Central memory CD8-positive, alpha-beta T cell (primary cell): ENCODE results near the gene TAOK2.
"Not testable (repeated sequence)": the region's sequence is repeated elsewhere in the genome, so short reads cannot be mapped to it uniquely, and the experiment has no call there.

ENCODE experiments used
- ATAC-seq: fragments of 150-1000 bp; cut with Tn5 transposase; replicated peaks from 2 replicates; pipeline ENCODE4 v1.10.0; 2022; ENCODE audit warnings: mild to moderate bottlenecking, moderate FRiP score, moderate number of reproducible peaks; ENCODE audit not compliant: poor library complexity, severe bottlenecking; ENCODE audit errors: extremely low read depth
- DNase-seq, 2 donors: peaks; one replicate each; pipeline ENCODE4 v3.0.0; 2021; ENCODE audit warnings: low spot score in 2 of 2
- H3K27ac Mint-ChIP-seq: one replicate; pipeline ENCODE4 v1.8.0; 2022; ENCODE audit warnings: low read depth, mild to moderate bottlenecking, moderate library complexity, mixed read lengths
- H3K27me3 Mint-ChIP-seq: one replicate; pipeline ENCODE4 v1.8.0; 2022; ENCODE audit warnings: mixed read lengths
- H3K36me3 Mint-ChIP-seq: one replicate; pipeline ENCODE4 v1.8.0; 2022; ENCODE audit warnings: mild to moderate bottlenecking, moderate library complexity, mixed read lengths; ENCODE audit not compliant: insufficient read depth
- H3K4me1 Mint-ChIP-seq: one replicate; pipeline ENCODE4 v1.8.0; 2022; ENCODE audit warnings: mixed read lengths
- H3K4me3 Mint-ChIP-seq: one replicate; pipeline ENCODE4 v1.8.0; 2022; ENCODE audit warnings: mild to moderate bottlenecking, moderate library complexity, mixed read lengths
- H3K9me3 Mint-ChIP-seq: one replicate; pipeline ENCODE4 v1.8.0; 2022; ENCODE audit warnings: mixed read lengths

TAOK2 gene

GRCh38 chr16:30028438-30029076, 54.9 kb downstream of the TAOK2 start:
- H3K4me1 Mint-ChIP-seq = peaks cover 17% of the 10 kb centered on the region
- peaks cover 2% of the 10 kb centered on the region for H3K36me3 Mint-ChIP-seq
- no peak overlapping the region for H3K27ac Mint-ChIP-seq
- H3K9me3 Mint-ChIP-seq = no peaks in the 10 kb centered on the region
- DNase-seq (no peak), ATAC-seq (no peak)
- H3K4me3 Mint-ChIP-seq = no peak overlapping the region
- peaks cover 78% of the 10 kb centered on the region for H3K27me3 Mint-ChIP-seq

DNA sequence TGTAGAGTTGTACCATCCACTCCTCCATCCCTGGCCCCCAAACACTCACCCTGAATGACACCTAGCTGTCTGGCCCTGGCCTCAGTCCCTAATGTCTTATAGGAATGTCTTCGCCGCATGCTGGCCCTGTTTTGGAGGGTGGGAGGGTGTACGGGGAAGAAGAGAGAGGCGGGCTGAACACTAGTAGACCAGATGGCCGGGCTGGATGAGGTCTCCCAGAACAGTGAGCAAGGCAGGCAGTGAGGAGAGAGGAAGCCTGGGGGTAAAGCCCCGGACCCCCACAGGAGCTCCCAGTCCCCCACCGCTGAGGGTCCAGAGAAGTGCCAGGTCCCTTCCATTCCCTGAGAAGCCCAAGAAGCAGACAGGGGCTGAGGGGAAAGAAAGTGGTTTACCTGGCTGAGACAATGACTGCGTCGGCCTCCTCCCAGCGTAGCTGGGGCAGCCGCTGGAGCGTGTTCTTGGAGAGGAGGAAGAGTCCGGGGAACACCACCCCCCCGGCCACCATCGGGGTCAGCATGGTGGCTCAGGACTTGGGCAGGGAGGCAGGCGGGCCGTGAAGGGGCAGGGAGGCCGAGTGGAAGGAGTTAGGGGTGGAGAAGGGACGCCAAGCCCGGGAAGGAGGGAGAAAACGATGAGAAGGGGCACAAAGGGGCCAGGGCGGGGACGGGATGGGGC, 56.5 kb downstream of the TAOK2 start:
- no peak overlapping the region for H3K27ac Mint-ChIP-seq
- peaks cover 17% of the 10 kb centered on the region for H3K4me1 Mint-ChIP-seq
- peaks cover 79% of the 10 kb centered on the region for H3K27me3 Mint-ChIP-seq
- H3K4me3 Mint-ChIP-seq = peak overlapping the region; percentile 56
- peaks cover 2% of the 10 kb centered on the region for H3K36me3 Mint-ChIP-seq
- DNase-seq (no peak), ATAC-seq (no peak)
- no peaks in the 10 kb centered on the region for H3K9me3 Mint-ChIP-seq

GRCh38 chr16:30030841-30031413, 57.3 kb downstream of the TAOK2 start, which contains the start of gene TLCD3B:
Gene TLCD3B (minus strand): TSS chr16:30031271. CDS start chr16:30030527, 744 bp downstream.
- Mint-ChIP-seq H3K27ac (no peak within 1 kb of the TSS), H3K27me3 (peaks cover 82% of the 10 kb centered on the region), H3K9me3 (no peaks in the 10 kb centered on the region), H3K4me3 (peak within 1 kb of the TSS; percentile 56), H3K36me3 (peaks cover 2% of the 10 kb centered on the region), H3K4me1 (peaks cover 17% of the 10 kb centered on the region)
- no peak for ATAC-seq
- DNase-seq = no peak

GRCh38 chr16:30031477-30031918, 57.8 kb downstream of the TAOK2 start:
- ATAC-seq (no peak), DNase-seq (no peak)
- Mint-ChIP-seq H3K27me3 (peaks cover 77% of the 10 kb centered on the region), H3K27ac (no peak overlapping the region), H3K36me3 (peaks cover 2% of the 10 kb centered on the region), H3K9me3 (no peaks in the 10 kb centered on the region), H3K4me3 (no peak overlapping the region), H3K4me1 (peaks cover 17% of the 10 kb centered on the region)

DNA sequence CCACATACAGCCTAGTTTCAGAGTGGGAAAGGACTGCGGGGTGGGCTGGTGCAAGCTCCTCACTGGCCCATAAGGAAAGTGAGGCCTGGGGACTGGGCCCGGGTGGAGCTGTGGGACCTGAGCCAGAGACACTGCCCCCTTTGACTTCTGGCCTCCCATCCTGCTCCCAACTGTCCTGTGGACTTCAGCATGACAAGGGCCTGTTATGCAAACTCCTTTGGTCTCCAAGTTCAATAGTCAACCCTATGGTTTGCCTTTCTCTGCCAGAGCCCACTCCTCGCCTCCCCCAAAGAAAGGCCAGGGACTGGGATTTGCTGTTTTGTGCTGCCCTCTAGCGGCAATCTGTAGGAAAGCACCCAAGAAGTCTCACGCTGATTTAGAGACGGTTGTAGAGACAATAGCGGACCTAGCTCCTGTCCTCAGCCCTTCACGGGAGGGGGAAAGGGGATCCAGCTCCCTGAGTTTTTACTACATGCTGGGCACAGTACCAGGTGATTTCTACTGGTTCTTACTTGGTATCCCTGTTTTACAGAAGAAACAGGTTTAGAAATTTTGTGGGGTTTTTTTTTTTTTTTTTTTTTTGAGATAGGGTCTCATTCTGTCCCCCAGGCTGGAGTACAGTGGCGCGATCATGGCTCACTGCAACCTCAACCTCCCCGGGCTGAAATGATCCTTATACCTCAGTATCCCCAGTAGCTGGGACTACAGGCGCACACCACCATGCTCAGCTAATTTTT, 58.6 kb downstream of the TAOK2 start:
- H3K4me1 Mint-ChIP-seq = peaks cover 17% of the 10 kb centered on the region
- H3K9me3 Mint-ChIP-seq = no peaks in the 10 kb centered on the region
- H3K27ac Mint-ChIP-seq = no peak overlapping the region
- peaks cover 2% of the 10 kb centered on the region for H3K36me3 Mint-ChIP-seq
- peak; percentile 45 to 53 for DNase-seq
- H3K27me3 Mint-ChIP-seq = peaks cover 70% of the 10 kb centered on the region
- ATAC-seq = peak; percentile 52
- H3K4me3 Mint-ChIP-seq = no peak overlapping the region

- Mint-ChIP-seq H3K27ac (no peak overlapping the region), H3K36me3 (peaks cover 2% of the 10 kb centered on the region), H3K9me3 (no peaks in the 10 kb centered on the region), H3K4me3 (no peak overlapping the region), H3K27me3 (peaks cover 59% of the 10 kb centered on the region), H3K4me1 (peaks cover 9% of the 10 kb centered on the region)
- ATAC-seq (no peak), DNase-seq (no peak)
Measured at GRCh38 chr16:30033270-30033669, 59.6 kb downstream of the TAOK2 start.

- no peaks in the 10 kb centered on the region for H3K36me3 Mint-ChIP-seq
- no peaks in the 10 kb centered on the region for H3K9me3 Mint-ChIP-seq
- ATAC-seq (no peak), DNase-seq (no peak)
- H3K4me1 Mint-ChIP-seq = no peaks in the 10 kb centered on the region
- H3K27me3 Mint-ChIP-seq = peaks cover 8% of the 10 kb centered on the region
- no peak overlapping the region for H3K27ac Mint-ChIP-seq
- H3K4me3 Mint-ChIP-seq = no peak overlapping the region
Measured at GRCh38 chr16:30040221-30040620, 66.6 kb downstream of the TAOK2 start.

GRCh38 chr16:30040690-30041089, 67.0 kb downstream of the TAOK2 start:
- not testable (repeated sequence) for ATAC-seq, H3K27me3 Mint-ChIP-seq, H3K4me3 Mint-ChIP-seq, H3K27ac Mint-ChIP-seq, DNase-seq, H3K9me3 Mint-ChIP-seq, H3K36me3 Mint-ChIP-seq, H3K4me1 Mint-ChIP-seq

DNA sequence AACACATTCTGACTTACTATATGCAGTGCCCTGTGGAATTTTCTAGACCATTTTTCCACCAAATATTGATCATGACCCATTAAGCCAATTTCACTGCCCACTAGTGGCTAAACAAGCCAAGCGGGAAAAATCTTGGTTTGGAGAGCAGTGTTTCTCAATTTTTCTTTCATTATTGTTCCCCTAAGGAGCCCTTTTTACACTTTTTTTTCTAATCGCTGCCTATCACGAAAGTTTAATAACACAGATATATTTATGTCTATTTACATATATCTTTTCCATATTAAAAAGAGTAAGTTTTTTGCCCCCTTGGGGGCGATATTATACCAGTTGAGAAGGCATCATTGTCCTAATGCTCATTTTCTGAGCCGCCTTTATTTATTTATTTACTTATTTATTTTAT, 68.2 kb downstream of the TAOK2 start:
- no peak overlapping the region for H3K27ac Mint-ChIP-seq
- H3K9me3 Mint-ChIP-seq = no peaks in the 10 kb centered on the region
- no peak for ATAC-seq
- H3K27me3 Mint-ChIP-seq = no peaks in the 10 kb centered on the region
- no peaks in the 10 kb centered on the region for H3K36me3 Mint-ChIP-seq
- no peaks in the 10 kb centered on the region for H3K4me1 Mint-ChIP-seq
- no peak for DNase-seq
- no peak overlapping the region for H3K4me3 Mint-ChIP-seq
